ENCODE data around the gene G6PC3.
"Not testable (repeated sequence)": the region's sequence is repeated elsewhere in the genome, so short reads cannot be mapped to it uniquely, and the experiment has no call there.

Gene G6PC3, protein sequence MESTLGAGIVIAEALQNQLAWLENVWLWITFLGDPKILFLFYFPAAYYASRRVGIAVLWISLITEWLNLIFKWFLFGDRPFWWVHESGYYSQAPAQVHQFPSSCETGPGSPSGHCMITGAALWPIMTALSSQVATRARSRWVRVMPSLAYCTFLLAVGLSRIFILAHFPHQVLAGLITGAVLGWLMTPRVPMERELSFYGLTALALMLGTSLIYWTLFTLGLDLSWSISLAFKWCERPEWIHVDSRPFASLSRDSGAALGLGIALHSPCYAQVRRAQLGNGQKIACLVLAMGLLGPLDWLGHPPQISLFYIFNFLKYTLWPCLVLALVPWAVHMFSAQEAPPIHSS

DNA sequence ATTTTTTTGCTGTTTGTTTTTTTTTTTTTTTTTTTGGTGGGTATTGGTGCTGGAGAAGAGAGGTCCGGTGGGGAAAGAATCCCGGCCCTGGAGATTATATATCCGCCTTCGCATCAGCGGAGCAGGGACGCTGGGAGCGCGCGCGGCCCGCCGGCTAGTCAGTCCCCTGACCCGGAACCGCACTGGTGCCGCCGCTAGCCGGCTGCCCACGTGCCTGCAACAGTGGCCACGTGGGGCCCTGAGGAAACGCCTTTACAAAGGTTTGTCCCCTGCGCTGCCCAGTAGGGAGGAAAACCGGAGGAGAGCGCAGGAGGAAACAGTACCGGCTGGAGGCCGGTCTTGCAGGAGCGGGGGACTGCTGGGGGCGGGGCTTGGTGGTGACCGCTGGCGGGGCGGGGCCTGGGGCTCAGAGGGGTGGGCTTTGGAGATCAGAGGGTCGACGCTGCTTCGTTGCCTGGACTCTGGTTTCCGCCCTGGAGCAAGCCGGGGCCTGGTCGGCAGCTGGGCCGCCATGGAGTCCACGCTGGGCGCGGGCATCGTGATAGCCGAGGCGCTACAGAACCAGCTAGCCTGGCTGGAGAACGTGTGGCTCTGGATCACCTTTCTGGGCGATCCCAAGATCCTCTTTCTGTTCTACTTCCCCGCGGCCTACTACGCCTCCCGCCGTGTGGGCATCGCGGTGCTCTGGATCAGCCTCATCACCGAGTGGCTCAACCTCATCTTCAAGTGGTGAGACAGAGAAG lies at the start of gene G6PC3:
G6PC3 (plus strand) TSS at position 281 of the 743 bp plus-strand sequence; CDS start at position 512, 231 bp downstream.
- H3K4me3 ChIP-seq (ENCODE audit: low read length), result peak within 1 kb of the TSS; percentile 72
- TF ChIP-seq, protein P1, sequence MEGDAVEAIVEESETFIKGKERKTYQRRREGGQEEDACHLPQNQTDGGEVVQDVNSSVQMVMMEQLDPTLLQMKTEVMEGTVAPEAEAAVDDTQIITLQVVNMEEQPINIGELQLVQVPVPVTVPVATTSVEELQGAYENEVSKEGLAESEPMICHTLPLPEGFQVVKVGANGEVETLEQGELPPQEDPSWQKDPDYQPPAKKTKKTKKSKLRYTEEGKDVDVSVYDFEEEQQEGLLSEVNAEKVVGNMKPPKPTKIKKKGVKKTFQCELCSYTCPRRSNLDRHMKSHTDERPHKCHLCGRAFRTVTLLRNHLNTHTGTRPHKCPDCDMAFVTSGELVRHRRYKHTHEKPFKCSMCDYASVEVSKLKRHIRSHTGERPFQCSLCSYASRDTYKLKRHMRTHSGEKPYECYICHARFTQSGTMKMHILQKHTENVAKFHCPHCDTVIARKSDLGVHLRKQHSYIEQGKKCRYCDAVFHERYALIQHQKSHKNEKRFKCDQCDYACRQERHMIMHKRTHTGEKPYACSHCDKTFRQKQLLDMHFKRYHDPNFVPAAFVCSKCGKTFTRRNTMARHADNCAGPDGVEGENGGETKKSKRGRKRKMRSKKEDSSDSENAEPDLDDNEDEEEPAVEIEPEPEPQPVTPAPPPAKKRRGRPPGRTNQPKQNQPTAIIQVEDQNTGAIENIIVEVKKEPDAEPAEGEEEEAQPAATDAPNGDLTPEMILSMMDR (conservative IDR thresholded peaks at IDR 0.05; ENCODE audit: low read depth, low read length), result no peak
- DNase-seq (ENCODE audit: low read depth), result peak; percentile 95

DNA sequence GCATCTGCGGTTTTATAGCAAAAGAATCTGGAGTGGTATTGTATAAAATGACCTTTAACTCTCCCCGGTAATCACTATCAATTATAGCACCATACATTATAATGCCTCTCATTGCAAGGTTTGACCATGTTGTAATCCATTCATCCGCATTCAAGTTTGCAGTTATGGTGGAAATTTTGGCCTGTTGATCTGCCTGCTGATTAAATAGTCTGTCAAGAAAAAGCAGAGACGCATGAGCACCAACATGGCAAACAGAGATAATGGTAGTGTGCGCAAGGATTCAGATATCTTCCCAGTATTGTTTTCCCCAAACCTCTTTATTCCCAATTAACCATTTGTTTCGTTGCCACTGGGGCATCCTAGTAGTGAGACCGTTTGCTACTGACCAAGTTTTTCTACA lies 49.3 kb upstream of the G6PC3 start:
- not testable (repeated sequence) for DNase-seq (ENCODE audit: low read depth); H3K4me3 ChIP-seq (ENCODE audit: low read length)

DNA sequence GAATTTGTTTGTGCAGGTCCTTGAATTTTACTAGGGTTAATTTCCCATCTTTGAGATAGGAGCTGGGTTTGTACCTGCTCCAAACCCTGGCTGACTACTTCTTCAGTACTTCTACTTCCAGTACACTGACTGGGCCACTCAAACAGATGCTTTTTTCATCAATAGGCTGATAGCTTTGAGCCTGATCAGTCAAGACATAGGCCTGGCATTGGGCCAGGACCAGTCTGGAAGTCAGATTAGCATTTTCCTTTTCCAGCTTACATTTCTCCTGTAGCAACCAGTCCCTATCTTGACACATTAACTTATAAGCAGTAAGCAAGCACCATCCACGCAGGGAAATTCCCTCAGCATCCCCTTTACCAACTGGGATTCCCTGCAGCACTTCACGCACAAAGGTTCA lies 48.3 kb upstream of the G6PC3 start:
- no peak overlapping the region for H3K4me3 ChIP-seq (ENCODE audit: low read length)
- TF ChIP-seq, protein P1 (conservative IDR thresholded peaks at IDR 0.05; ENCODE audit: low read depth, low read length), result no peak
- DNase-seq (ENCODE audit: low read depth), result no peak

DNA sequence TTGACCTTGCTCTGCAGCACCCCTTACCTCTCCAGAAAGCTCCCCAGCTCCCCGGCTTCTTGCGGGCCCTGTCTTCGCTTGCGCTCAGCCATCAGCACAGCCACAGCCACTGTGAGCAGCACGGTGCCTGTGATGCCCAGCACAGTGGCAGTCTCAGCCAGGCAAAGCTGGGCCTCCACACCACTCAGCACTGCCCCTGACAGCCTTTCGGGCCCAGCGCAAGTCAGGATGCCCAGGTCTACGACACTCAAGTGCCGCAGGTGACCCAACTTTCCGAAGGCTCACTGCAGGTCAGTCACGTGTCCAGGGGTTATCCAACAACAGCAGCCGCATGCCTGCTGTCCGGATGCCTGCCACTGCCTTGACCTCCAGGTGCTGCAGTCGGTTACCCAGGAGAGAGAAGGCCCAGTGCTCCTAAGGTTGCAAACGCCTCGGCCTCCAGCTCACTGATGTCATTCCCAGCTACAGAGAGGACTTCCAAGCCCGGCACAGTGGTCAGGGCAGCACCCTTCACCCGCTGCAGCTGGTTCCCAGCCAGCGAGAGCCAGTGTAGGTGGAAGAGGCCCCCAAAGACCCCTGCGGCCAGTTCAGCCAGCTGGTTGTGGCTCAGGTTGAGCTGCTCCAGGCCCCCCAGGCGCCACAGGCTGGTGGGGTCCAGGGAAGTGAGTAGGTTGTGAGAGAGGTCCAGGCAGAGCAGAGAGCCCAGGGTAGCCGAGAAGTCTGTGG lies 46.8 kb upstream of the G6PC3 start:
- TF ChIP-seq, protein P1 (conservative IDR thresholded peaks at IDR 0.05; ENCODE audit: low read depth, low read length), result no peak
- DNase-seq (ENCODE audit: low read depth), result no peak
- H3K4me3 ChIP-seq (ENCODE audit: low read length), result no peak overlapping the region

DNA sequence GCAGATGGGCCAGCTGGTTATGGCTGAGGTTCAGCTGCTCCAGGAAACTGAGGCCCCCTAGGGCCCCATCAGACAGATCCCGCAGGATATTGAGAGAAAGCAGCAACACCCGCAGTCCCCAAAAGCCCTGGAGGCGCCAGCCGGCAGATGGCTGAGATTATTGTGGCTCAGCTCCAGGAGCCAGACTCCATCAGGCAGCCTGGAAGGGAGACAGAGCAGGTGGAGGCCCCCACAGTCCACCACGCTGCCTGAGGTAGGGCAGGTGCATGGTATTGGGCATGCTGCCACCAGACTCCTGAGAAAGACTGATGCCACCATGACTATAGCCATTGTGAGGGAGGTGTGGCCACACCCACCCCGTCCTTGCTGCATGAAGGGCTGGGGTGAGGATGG lies 46.3 kb upstream of the G6PC3 start:
- TF ChIP-seq, protein P1 (conservative IDR thresholded peaks at IDR 0.05; ENCODE audit: low read depth, low read length), result no peak
- no peak overlapping the region for H3K4me3 ChIP-seq (ENCODE audit: low read length)
- no peak for DNase-seq (ENCODE audit: low read depth)

DNA sequence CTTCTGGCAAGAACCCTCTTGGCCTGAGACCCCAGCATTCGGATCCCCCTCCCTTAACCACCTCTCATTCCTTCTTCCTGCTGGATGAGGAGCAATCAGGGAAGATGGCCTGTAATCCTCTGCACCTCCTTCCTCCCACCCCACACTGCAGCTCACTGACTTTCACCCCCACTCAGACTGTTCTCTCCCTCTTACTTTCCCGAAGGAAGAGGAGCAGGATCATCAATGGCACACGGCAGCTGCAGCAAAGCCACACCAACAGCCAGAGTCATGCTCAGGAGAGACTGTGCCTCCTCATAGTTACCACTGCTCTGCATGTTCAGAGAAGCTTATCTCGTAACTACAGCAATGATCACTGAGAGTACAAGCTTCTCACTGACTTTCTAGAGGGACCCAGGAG lies 45.7 kb upstream of the G6PC3 start:
- no peak overlapping the region for H3K4me3 ChIP-seq (ENCODE audit: low read length)
- no peak for DNase-seq (ENCODE audit: low read depth)
- TF ChIP-seq, protein P1 (conservative IDR thresholded peaks at IDR 0.05; ENCODE audit: low read depth, low read length), result no peak

DNA sequence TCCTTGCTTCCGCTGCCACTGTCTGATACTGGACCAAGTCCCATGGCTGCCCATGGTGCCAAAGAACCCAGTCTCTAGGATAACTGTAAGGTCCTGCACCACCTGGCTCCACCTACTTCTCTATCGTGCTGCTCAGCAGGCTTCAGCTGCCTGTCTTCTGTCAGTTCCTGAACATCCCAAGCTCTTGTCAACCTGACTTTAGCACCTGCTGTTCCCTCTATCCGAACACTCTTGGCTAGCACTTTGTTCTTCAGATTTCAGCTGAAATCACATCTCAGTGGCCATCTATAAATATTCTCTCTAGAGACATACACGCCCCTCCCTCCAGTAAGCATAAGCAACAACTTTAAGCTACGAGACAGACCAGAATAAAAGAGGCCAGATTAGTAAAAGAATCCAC lies 40.8 kb upstream of the G6PC3 start:
- TF ChIP-seq, protein P1 (conservative IDR thresholded peaks at IDR 0.05; ENCODE audit: low read depth, low read length), result no peak
- no peak overlapping the region for H3K4me3 ChIP-seq (ENCODE audit: low read length)
- no peak for DNase-seq (ENCODE audit: low read depth)

Measured in retinal pigment epithelial cell (primary cell).